ENCODE measurements around the gene RETSAT.
"Not testable (repeated sequence)": the region's sequence is repeated elsewhere in the genome, so short reads cannot be mapped to it uniquely, and the experiment has no call there.

DNA sequence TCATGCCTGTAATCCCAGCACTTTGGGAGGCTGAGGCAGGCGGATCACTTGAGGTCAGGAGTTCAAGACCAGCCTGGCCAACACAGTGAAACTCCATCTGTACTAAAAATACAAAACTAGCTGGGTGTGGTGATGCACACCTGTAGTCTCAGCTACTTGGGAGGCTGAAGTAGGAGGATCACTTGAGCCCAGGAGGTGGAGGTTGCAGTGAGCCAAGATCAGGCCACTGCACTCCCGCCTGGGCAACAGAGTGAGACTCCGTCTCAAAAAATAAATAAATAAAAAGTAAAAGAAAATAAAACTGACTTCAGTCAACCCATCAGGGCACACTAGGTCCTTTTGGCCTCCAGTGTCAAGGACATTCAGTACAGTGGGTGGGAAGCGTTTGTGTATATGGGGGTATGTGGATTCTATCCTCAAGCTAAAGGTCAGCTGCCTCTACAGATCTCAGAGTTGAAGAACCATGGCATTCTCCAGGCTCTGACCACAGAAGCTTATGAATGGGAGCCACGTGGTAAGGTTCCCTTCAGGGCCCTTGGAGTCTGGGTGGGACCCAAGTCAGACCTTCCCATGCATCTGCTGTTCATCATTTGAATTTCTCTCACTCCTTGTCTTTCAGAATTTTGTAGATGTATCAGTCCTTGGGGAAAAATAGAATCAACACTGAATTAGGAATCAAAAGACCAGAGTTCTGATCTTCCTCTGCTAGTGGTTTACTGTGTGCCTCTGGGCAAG is 8.5 kb upstream of the RETSAT start:
- TF ChIP-seq, protein P1, sequence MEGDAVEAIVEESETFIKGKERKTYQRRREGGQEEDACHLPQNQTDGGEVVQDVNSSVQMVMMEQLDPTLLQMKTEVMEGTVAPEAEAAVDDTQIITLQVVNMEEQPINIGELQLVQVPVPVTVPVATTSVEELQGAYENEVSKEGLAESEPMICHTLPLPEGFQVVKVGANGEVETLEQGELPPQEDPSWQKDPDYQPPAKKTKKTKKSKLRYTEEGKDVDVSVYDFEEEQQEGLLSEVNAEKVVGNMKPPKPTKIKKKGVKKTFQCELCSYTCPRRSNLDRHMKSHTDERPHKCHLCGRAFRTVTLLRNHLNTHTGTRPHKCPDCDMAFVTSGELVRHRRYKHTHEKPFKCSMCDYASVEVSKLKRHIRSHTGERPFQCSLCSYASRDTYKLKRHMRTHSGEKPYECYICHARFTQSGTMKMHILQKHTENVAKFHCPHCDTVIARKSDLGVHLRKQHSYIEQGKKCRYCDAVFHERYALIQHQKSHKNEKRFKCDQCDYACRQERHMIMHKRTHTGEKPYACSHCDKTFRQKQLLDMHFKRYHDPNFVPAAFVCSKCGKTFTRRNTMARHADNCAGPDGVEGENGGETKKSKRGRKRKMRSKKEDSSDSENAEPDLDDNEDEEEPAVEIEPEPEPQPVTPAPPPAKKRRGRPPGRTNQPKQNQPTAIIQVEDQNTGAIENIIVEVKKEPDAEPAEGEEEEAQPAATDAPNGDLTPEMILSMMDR (IDR thresholded peaks at IDR 0.05) = not testable (repeated sequence)
- TF ChIP-seq POLR2A (IDR thresholded peaks at IDR 0.05) = not testable (repeated sequence)
